HepG2 (cell line): ENCODE data around the gene AFDN. TPM values are rescaled to one million over a fixed set of nuclear protein-coding genes. Genes with fewer than 3 reads are reported as not detected.

Experiments used
- ATF4 ChIP-seq, 2 experiments: fragments of 450-650 bp in 1 of 2; sonication (generic) in 1 of 2; formaldehyde crosslinking; IDR thresholded peaks; 2 replicates each; pipeline versions ENCODE4 v1.5.0 to v1.8.0; 2020 to 2022; ENCODE audit warnings: mild to moderate bottlenecking in 1 of 2, missing genetic modification reagents in 1 of 2
- CBFB ChIP-seq: sonication (generic); formaldehyde crosslinking; IDR thresholded peaks from 2 replicates; pipeline ENCODE4 v1.4.0; 2020; ENCODE audit warnings: missing genetic modification reagents
- CCDC6 ChIP-seq: sonication (generic); formaldehyde crosslinking; IDR thresholded peaks from 2 replicates; pipeline ENCODE4 v1.8.1; 2022; ENCODE audit warnings: mild to moderate bottlenecking, missing genetic modification reagents, moderate library complexity
- GATAD2A ChIP-seq: IDR thresholded peaks from 2 replicates; pipeline ENCODE4 v1.6.1; 2016
- HIC2 ChIP-seq: sonication (generic); formaldehyde crosslinking; IDR thresholded peaks from 2 replicates; pipeline ENCODE4 v1.9.0; 2022; ENCODE audit warnings: low read depth, missing genetic modification reagents
- HNF4A ChIP-seq: sonication (generic); formaldehyde crosslinking; IDR thresholded peaks from 2 replicates; pipeline ENCODE4 v1.4.0; 2020; ENCODE audit warnings: missing genetic modification reagents
- MAX ChIP-seq: IDR thresholded peaks from 2 replicates; pipeline ENCODE4 v1.6.1; 2012; ENCODE audit warnings: inconsistent platforms
- POLR2A ChIP-seq, 2 experiments: IDR thresholded peaks; 2 replicates each; pipeline ENCODE4 v1.6.1; 2011; ENCODE audit warnings: low read depth in 2 of 2, low read length in 2 of 2, mild to moderate bottlenecking in 1 of 2, moderate library complexity in 1 of 2; ENCODE audit not compliant: insufficient read depth in 1 of 2
- RXRB ChIP-seq: IDR thresholded peaks from 2 replicates; pipeline ENCODE4 v1.6.1; 2016; ENCODE audit warnings: borderline replicate concordance, missing genetic modification reagents, missing compliant biosample characterization
- SKIL ChIP-seq: sonication (generic); formaldehyde crosslinking; IDR thresholded peaks from 2 replicates; pipeline ENCODE4 v1.8.0; 2022; ENCODE audit warnings: missing genetic modification reagents, mild to moderate bottlenecking, moderate library complexity, borderline replicate concordance
- SOX13 ChIP-seq, 3 experiments: fragments of 450-650 bp in 1 of 3; sonication (generic) in 1 of 3; formaldehyde crosslinking in 1 of 3; IDR thresholded peaks in 2 of 3; conservative IDR thresholded peaks in 1 of 3; 2 replicates each; pipeline versions ENCODE4 v1.5.0 to v1.6.1; 2016 to 2020; ENCODE audit warnings: antibody characterized with exemption in 1 of 3, mild to moderate bottlenecking in 1 of 3, missing compliant biosample characterization in 1 of 3, missing genetic modification reagents in 1 of 3, moderate library complexity in 1 of 3
- TAF1 ChIP-seq: sonication (generic); formaldehyde crosslinking; IDR thresholded peaks from 2 replicates; pipeline ENCODE4 v1.4.0; 2020; ENCODE audit warnings: missing genetic modification reagents
- TCF12 ChIP-seq, 2 experiments: fragments of 450-650 bp in 1 of 2; sonication (generic) in 1 of 2; formaldehyde crosslinking in 1 of 2; IDR thresholded peaks; 2 replicates each; pipeline versions ENCODE4 v1.6.1 to v1.8.0; 2017 to 2022; ENCODE audit warnings: antibody characterized with exemption in 1 of 2, mild to moderate bottlenecking in 1 of 2, missing genetic modification reagents in 1 of 2, moderate library complexity in 1 of 2
- YEATS4 ChIP-seq: sonication (generic); formaldehyde crosslinking; IDR thresholded peaks from 2 replicates; pipeline ENCODE4 v1.4.0; 2020; ENCODE audit warnings: missing genetic modification reagents, borderline replicate concordance
- YY1 ChIP-seq: IDR thresholded peaks from 2 replicates; pipeline ENCODE4 v1.6.1; 2011; ENCODE audit warnings: low read length, low read depth, moderate library complexity, mild to moderate bottlenecking; ENCODE audit not compliant: insufficient read depth, insufficient replicate concordance
- ZBTB4 ChIP-seq: sonication (generic); formaldehyde crosslinking; IDR thresholded peaks from 2 replicates; pipeline ENCODE4 v1.4.0; 2020; ENCODE audit warnings: missing genetic modification reagents, mild to moderate bottlenecking, borderline replicate concordance
- ZNF274 ChIP-seq: sonication (generic); formaldehyde crosslinking; IDR thresholded peaks from 2 replicates; pipeline ENCODE4 v1.5.1; 2020; ENCODE audit warnings: mild to moderate bottlenecking, missing genetic modification reagents
- ZNF441 ChIP-seq: sonication (generic); formaldehyde crosslinking; IDR thresholded peaks from 2 replicates; pipeline ENCODE4 v1.7.0; 2021; ENCODE audit warnings: missing genetic modification reagents, borderline replicate concordance
- ZNF562 ChIP-seq: sonication (generic); formaldehyde crosslinking; IDR thresholded peaks from 2 replicates; pipeline ENCODE4 v1.8.0; 2022; ENCODE audit warnings: missing genetic modification reagents, borderline replicate concordance
- ZNF790 ChIP-seq: sonication (generic); formaldehyde crosslinking; IDR thresholded peaks from 2 replicates; pipeline ENCODE4 v1.8.0; 2022; ENCODE audit warnings: missing genetic modification reagents, mild to moderate bottlenecking, borderline replicate concordance
- polyA plus RNA-seq, 8 experiments: library from polyadenylated mRNA; depleted of rRNA in 3 of 8; stranded (reverse) in 7 of 8; unstranded in 1 of 8; fragments of >200 nt; fragmentation: Illumina TruSeq in 4 of 8; extraction: Trizol in 4 of 8; gene quantifications; 2 replicates each; pipeline versions ENCODE4 v1.2.1 to v1.2.3, GENCODE V29; 2011 to 2016; ENCODE audit warnings: low read depth in 4 of 8, missing spikeins in 1 of 8, mixed read lengths in 1 of 8; ENCODE audit not compliant: insufficient read depth in 1 of 8
- total RNA-seq, 5 experiments: library from RNA; depleted of rRNA; stranded (reverse); fragments of >200 nt; fragmentation: Illumina TruSeq; extraction: Trizol; gene quantifications; 2 replicates each; pipeline ENCODE4 v1.2.3, GENCODE V29; 2016; ENCODE audit warnings: low read depth in 1 of 5

Gene AFDN
- total and polyA plus RNA-seq, 2 of the 13 experiments (the other 11 are each of a cell fraction or from before 2014, with no cell fraction given): 136 to 151 TPM

- TF ChIP-seq SKIL (CRISPR knock-in tag) (no peak), CBFB (0 out of 2 replicates have a peak, but pooled peaks have one; percentile 19), ZBTB4 (CRISPR knock-in tag) (no peak), ZNF441 (0 out of 2 replicates have a peak, but pooled peaks have one; percentile 4), ZNF274 (CRISPR knock-in tag) (no peak), TCF12 (IDR thresholded peaks at IDR 0.05) (no peak), TCF12 (CRISPR knock-in tag; IDR thresholded peaks at IDR 0.05) (no peak), YY1 (peak; percentile 7), MAX (0 out of 2 replicates have a peak, but pooled peaks have one; percentile 6), TAF1 (CRISPR knock-in tag) (no peak; the same call in 1 of the 2 replicates), POLR2A (IDR thresholded peaks at IDR 0.05; ENCODE audit: insufficient read depth in 1 of 2, low read depth in 2 of 2, low read length in 2 of 2) (peak in 1 of 2 experiments; percentile 9; a peak in 1 of 4 replicates), SOX13 (IDR thresholded peaks at IDR 0.05) (no peak), SOX13 (CRISPR knock-in tag; conservative IDR thresholded peaks at IDR 0.05 in 1 of 2, IDR thresholded peaks at IDR 0.05 in 1 of 2) (no peak), RXRB (no peak), YEATS4 (CRISPR knock-in tag) (no peak; the same call in 1 of the 2 replicates), ATF4 (CRISPR knock-in tag; IDR thresholded peaks at IDR 0.05) (peak in 1 of 2 experiments; percentile 10; a peak in 1 of 4 replicates), CCDC6 (CRISPR knock-in tag) (0 out of 2 replicates have a peak, but pooled peaks have one; percentile 5), HNF4A (CRISPR knock-in tag) (no peak), ZNF790 (CRISPR knock-in tag) (peak; percentile 58; the same call in 1 of the 2 replicates), ZNF562 (CRISPR knock-in tag) (no peak), GATAD2A (CRISPR knock-in tag) (no peak), HIC2 (CRISPR knock-in tag) (no peak; the same call in 1 of the 2 replicates)
Observed at GRCh38 chr6:167826896-167827582, at the start of gene AFDN (continued).
